Astrocyte (in vitro differentiated cells and primary cell): ENCODE data around the gene MSX1. TPM values are rescaled to one million over a fixed set of nuclear protein-coding genes. Genes with fewer than 3 reads are reported as not detected.

Experiments
- DNase-seq: peaks from one replicate; pipeline ENCODE4 v3.0.0-alpha.2; 2010; ENCODE audit warnings: low read depth
- FAIRE-seq: peaks from 2 replicates; lab custom pipeline; 2011; peaks lifted over from hg19 to GRCh38; lab: Jason Lieb, UNC
- H2AFZ ChIP-seq: 2 replicates; pipeline ENCODE4 v1.6.0; 2012; ENCODE audit warnings: low read depth, low read length, inconsistent platforms
- H3K27ac ChIP-seq: 2 replicates; pipeline ENCODE4 v1.5.1; 2011; ENCODE audit warnings: low read depth, low read length, inconsistent platforms
- H3K27me3 ChIP-seq: 2 replicates; pipeline ENCODE4 v1.6.0; 2011; ENCODE audit warnings: low read length, inconsistent platforms; ENCODE audit not compliant: insufficient read depth
- H3K36me3 ChIP-seq: 2 replicates; pipeline ENCODE4 v1.5.1; 2011; ENCODE audit warnings: low read length, inconsistent platforms; ENCODE audit not compliant: insufficient read depth
- H3K4me1 ChIP-seq: 2 replicates; pipeline ENCODE4 v1.5.1; 2011; ENCODE audit warnings: low read length, inconsistent platforms; ENCODE audit not compliant: insufficient read depth
- H3K4me2 ChIP-seq: 2 replicates; pipeline ENCODE4 v1.6.0; 2012; ENCODE audit warnings: low read length, inconsistent platforms
- H3K4me3 ChIP-seq: 2 replicates; pipeline ENCODE4 v1.5.1; 2011; ENCODE audit warnings: low read depth, mild to moderate bottlenecking, low read length, inconsistent platforms; ENCODE audit not compliant: insufficient read depth
- H3K79me2 ChIP-seq: 2 replicates; pipeline ENCODE4 v1.6.0; 2012; ENCODE audit warnings: mild to moderate bottlenecking, low read length, inconsistent platforms; ENCODE audit not compliant: insufficient read depth
- H3K9ac ChIP-seq: 2 replicates; pipeline ENCODE4 v1.6.0; 2012; ENCODE audit warnings: mild to moderate bottlenecking, low read length, inconsistent platforms
- H3K9me3 ChIP-seq: 2 replicates; pipeline ENCODE4 v1.5.1; 2012; ENCODE audit warnings: low read depth, mild to moderate bottlenecking, low read length, inconsistent platforms; ENCODE audit not compliant: insufficient read depth
- H4K20me1 ChIP-seq: 2 replicates; pipeline ENCODE4 v1.6.0; 2012; ENCODE audit warnings: low read length, inconsistent platforms; ENCODE audit not compliant: insufficient read depth
- H3K27ac Mint-ChIP-seq: one replicate; pipeline ENCODE4 v1.8.0; 2021; ENCODE audit warnings: mild to moderate bottlenecking, mixed read lengths; ENCODE audit not compliant: unreplicated experiment
- H3K27me3 Mint-ChIP-seq: one replicate; pipeline ENCODE4 v1.8.0; 2021; ENCODE audit warnings: low read depth, mixed read lengths; ENCODE audit not compliant: unreplicated experiment
- H3K36me3 Mint-ChIP-seq: one replicate; pipeline ENCODE4 v1.8.0; 2021; ENCODE audit warnings: low read depth, mixed read lengths; ENCODE audit not compliant: unreplicated experiment
- H3K4me1 Mint-ChIP-seq: one replicate; pipeline ENCODE4 v1.8.0; 2021; ENCODE audit warnings: low read depth, mixed read lengths; ENCODE audit not compliant: unreplicated experiment
- H3K4me3 Mint-ChIP-seq: one replicate; pipeline ENCODE4 v1.8.0; 2021; ENCODE audit warnings: mild to moderate bottlenecking, moderate library complexity, mixed read lengths; ENCODE audit not compliant: unreplicated experiment
- H3K9me3 Mint-ChIP-seq: one replicate; pipeline ENCODE4 v1.8.0; 2021; ENCODE audit warnings: mild to moderate bottlenecking, mixed read lengths; ENCODE audit not compliant: unreplicated experiment
- EZH2 ChIP-seq: IDR thresholded peaks from 2 replicates; pipeline ENCODE4 v1.6.1; 2012; ENCODE audit warnings: mild to moderate bottlenecking, low read length, inconsistent platforms; ENCODE audit not compliant: insufficient read depth
- total RNA-seq: library from RNA; stranded (reverse); gene quantifications from 2 replicates; pipeline ENCODE4 v1.2.1, GENCODE V29; 2021
- TF ChIP-seq, protein P1 (sequence below): IDR thresholded peaks from 2 replicates; pipeline ENCODE4 v1.5.1; 2011; ENCODE audit warnings: low read depth, mild to moderate bottlenecking, inconsistent platforms, low read length, moderate library complexity; ENCODE audit not compliant: insufficient read depth

The MSX1 gene
- total RNA-seq, 1 donor from 2014 or later = 0.91 TPM

DNA sequence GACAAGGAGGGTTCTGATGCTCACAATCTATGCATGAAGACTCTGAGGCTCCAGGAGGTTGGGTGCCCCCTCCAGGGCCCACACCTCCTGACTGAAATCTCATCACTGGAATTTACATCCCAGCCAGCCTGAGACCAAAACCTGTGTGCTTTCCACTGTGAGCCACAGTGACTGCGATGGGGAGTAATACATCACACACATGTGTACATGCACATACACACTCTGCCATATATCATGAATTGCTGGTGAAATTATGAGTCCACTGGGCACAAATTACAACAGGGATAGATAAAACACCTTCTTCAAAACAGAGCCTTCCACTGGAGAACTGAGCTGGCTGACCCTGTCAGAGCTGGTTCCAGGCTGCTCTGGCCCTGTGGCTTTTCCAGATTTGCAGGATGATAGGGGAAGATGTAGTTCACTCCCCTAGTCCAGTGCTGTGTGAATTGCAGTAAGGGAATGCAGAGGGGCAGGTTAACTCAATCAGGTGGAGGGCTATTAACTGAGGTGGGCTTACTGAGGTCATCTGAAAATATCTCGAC lies 35.8 kb upstream of the MSX1 start:
- no peak overlapping the region for H3K27ac Mint-ChIP-seq
- peaks cover 37% of the 10 kb centered on the region for H3K27me3 Mint-ChIP-seq
- Histone ChIP-seq H3K36me3 (no peaks in the 10 kb centered on the region), H3K4me2 (no peak overlapping the region), H3K4me1 (no peaks in the 10 kb centered on the region), H3K9me3 (no peaks in the 10 kb centered on the region), H3K9ac (no peak overlapping the region), H3K79me2 (no peaks in the 10 kb centered on the region), H4K20me1 (no peaks in the 10 kb centered on the region), H3K27ac (no peak overlapping the region), H2AFZ (no peak overlapping the region), H3K4me3 (no peak overlapping the region), H3K27me3 (peaks cover 5% of the 10 kb centered on the region)
- H3K4me3 Mint-ChIP-seq = no peak overlapping the region
- H3K36me3 Mint-ChIP-seq = no peaks in the 10 kb centered on the region
- FAIRE-seq = no peak
- TF ChIP-seq, protein P1, sequence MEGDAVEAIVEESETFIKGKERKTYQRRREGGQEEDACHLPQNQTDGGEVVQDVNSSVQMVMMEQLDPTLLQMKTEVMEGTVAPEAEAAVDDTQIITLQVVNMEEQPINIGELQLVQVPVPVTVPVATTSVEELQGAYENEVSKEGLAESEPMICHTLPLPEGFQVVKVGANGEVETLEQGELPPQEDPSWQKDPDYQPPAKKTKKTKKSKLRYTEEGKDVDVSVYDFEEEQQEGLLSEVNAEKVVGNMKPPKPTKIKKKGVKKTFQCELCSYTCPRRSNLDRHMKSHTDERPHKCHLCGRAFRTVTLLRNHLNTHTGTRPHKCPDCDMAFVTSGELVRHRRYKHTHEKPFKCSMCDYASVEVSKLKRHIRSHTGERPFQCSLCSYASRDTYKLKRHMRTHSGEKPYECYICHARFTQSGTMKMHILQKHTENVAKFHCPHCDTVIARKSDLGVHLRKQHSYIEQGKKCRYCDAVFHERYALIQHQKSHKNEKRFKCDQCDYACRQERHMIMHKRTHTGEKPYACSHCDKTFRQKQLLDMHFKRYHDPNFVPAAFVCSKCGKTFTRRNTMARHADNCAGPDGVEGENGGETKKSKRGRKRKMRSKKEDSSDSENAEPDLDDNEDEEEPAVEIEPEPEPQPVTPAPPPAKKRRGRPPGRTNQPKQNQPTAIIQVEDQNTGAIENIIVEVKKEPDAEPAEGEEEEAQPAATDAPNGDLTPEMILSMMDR = no peak
- no peak for TF ChIP-seq EZH2
- no peak for DNase-seq
- no peaks in the 10 kb centered on the region for H3K9me3 Mint-ChIP-seq
- no peaks in the 10 kb centered on the region for H3K4me1 Mint-ChIP-seq

DNA sequence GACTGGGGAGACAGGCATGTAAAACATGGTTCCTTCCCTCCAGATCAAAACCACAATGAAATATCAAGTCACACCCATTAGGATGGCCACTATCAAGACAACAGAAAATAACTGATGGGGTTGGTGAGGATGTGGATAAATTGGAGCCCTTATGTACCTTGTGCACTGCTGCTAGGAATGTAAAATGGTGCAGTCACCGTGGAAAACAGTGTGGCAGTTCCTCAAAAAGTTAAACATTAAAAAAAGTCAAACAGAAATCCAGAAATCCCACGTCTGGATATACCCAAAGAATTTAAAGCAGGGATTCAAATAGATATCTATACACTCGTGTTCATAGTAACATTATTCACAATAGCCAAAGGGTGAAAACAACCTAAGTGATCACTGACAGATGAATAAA lies 35.2 kb upstream of the MSX1 start:
- no peak overlapping the region for H3K27ac Mint-ChIP-seq
- peaks cover 3% of the 10 kb centered on the region for H3K9me3 Mint-ChIP-seq
- Histone ChIP-seq H3K27ac (no peak overlapping the region), H2AFZ (no peak overlapping the region), H3K9me3 (no peaks in the 10 kb centered on the region), H3K4me2 (no peak overlapping the region), H3K27me3 (peaks cover 5% of the 10 kb centered on the region), H3K79me2 (no peaks in the 10 kb centered on the region), H3K9ac (no peak overlapping the region), H3K4me1 (no peaks in the 10 kb centered on the region), H4K20me1 (no peaks in the 10 kb centered on the region), H3K4me3 (no peak overlapping the region), H3K36me3 (no peaks in the 10 kb centered on the region)
- no peaks in the 10 kb centered on the region for H3K36me3 Mint-ChIP-seq
- no peaks in the 10 kb centered on the region for H3K4me1 Mint-ChIP-seq
- DNase-seq (no peak), FAIRE-seq (no peak)
- peaks cover 43% of the 10 kb centered on the region for H3K27me3 Mint-ChIP-seq
- H3K4me3 Mint-ChIP-seq = no peak overlapping the region
- TF ChIP-seq, protein P1 = no peak
- TF ChIP-seq EZH2 = no peak

DNA sequence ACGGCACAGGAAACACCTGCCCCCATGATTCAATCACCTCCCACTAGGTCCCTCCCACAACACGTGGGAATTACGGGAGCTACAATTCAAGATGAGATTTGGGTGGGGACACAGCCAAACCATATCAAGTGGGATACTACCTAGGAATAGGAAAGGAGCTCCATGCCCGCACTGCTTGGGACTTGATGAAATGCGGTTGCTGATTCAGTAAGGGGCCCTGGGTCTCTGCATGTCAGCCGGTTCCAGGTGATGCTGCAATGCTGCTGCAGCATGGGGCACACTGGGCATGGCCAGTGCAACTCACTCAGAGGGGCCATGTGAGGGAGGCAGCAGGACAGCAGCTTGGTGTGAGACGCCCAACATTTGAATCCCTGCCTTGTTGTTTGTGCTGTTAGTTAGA lies 34.0 kb upstream of the MSX1 start:
- no peaks in the 10 kb centered on the region for H3K9me3 ChIP-seq
- peaks cover 3% of the 10 kb centered on the region for H3K9me3 Mint-ChIP-seq
- no peak overlapping the region for H3K9ac ChIP-seq
- H3K36me3 Mint-ChIP-seq = no peaks in the 10 kb centered on the region
- no peaks in the 10 kb centered on the region for H3K79me2 ChIP-seq
- TF ChIP-seq, protein P1 = no peak
- no peak for TF ChIP-seq EZH2
- no peaks in the 10 kb centered on the region for H3K36me3 ChIP-seq
- no peak overlapping the region for H3K4me3 Mint-ChIP-seq
- H3K4me1 ChIP-seq = no peaks in the 10 kb centered on the region
- peaks cover 10% of the 10 kb centered on the region for H3K27me3 ChIP-seq
- no peak overlapping the region for H3K4me3 ChIP-seq
- no peaks in the 10 kb centered on the region for H4K20me1 ChIP-seq
- peaks cover 48% of the 10 kb centered on the region for H3K27me3 Mint-ChIP-seq
- no peak overlapping the region for H3K27ac Mint-ChIP-seq
- no peak overlapping the region for H2AFZ ChIP-seq
- DNase-seq (no peak), FAIRE-seq (no peak)
- H3K4me2 ChIP-seq = no peak overlapping the region
- H3K4me1 Mint-ChIP-seq = no peaks in the 10 kb centered on the region
- no peak overlapping the region for H3K27ac ChIP-seq
